ENCODE data around the gene TAGAP.

TAGAP gene

DNA sequence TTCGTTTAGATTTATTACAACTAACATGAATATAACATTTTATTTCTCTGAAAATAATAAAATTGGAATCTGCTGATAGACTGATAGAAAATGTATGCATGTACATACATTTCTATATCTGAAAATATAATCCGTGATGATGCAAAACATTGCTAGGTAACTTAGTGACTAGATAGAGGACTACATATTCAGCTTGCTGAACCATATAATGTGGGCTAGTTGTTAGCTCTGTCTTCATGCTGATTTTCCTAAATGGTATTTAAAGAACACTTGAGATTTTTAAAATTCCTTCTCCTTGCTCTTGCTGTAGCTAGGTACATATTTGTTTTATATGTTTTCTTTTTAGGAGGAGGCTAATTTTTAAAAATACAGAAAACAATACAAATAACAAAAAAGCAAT, 38.4 kb upstream of the TAGAP start:
- Histone ChIP-seq H3K9me3 (no peaks in the 10 kb centered on the region), H3K36me3 (no peaks in the 10 kb centered on the region)
- intact Hi-C loops (cut with DNase I; ENCODE audit: low total_unique reads), result no loop called here

GRCh38 chr6:159082039-159082815, 37.4 kb upstream of the TAGAP start:
- no peak for DNase-seq
- no peak for TF ChIP-seq CTCF (IDR thresholded peaks at IDR 0.05)
- Histone ChIP-seq H3K9me3 (no peaks in the 10 kb centered on the region), H3K4me1 (no peaks in the 10 kb centered on the region), H3K27ac (no peak overlapping the region), H3K27me3 (peaks cover 0 to 9% of the 10 kb centered on the region in 2 donors), H3K4me3 (no peak overlapping the region), H3K36me3 (no peaks in the 10 kb centered on the region)
- intact Hi-C loops (cut with DNase I; ENCODE audit: low total_unique reads), result no loop called here

More for the DNA sequence above, 38.4 kb upstream of the TAGAP start:
- TF ChIP-seq CTCF (IDR thresholded peaks at IDR 0.05), result no peak
- H3K27me3 ChIP-seq, result peaks cover 0 to 6% of the 10 kb centered on the region in 2 donors
- no peak overlapping the region for H3K4me3 ChIP-seq
- H3K27ac ChIP-seq, result no peak overlapping the region
- H3K4me1 ChIP-seq, result no peaks in the 10 kb centered on the region
- no peak for DNase-seq

DNA sequence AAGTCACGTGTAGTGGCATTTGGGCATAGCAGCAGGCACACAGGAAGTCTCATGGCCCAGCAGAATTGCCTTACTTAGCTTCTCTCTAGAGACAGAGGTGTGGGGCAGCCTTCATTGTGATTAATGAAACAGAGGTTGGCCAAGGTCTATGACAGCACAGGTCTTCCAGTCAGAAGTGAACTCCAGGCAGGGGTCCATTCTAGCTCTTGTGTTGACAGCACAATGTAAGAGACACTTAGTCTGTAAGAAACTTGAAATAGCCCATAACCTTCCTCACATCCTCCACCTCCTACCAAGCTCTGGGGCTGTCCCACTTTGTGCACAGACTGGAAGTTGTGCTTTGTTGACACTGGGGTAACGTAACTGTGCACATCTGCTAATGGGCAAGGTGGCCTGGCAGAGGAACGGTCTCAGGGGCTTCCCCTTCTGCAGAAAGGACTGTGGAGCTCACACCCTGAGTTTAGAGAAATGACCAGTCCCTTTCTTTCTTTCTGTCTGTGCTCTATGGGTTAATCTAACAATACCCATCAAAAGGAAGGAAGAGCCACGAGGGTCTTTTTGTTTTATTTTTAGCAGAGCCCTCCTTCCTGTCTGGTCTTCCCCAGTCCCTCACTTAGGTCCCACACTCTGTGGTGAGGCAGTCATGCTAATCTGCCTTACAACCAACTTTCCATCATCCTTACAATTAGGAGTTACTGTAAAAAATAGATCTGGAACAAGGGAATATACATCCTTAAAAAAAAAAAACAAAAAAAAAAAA, 35.6 kb upstream of the TAGAP start:
- H3K36me3 ChIP-seq, result no peaks in the 10 kb centered on the region
- intact Hi-C loops (cut with DNase I; ENCODE audit: low total_unique reads), result no loop called here
- H3K4me3 ChIP-seq, result no peak overlapping the region
- H3K27ac ChIP-seq, result no peak overlapping the region
- DNase-seq, result no peak
- H3K4me1 ChIP-seq, result no peaks in the 10 kb centered on the region
- peaks cover 0 to 23% of the 10 kb centered on the region in 2 donors for H3K27me3 ChIP-seq
- TF ChIP-seq CTCF (IDR thresholded peaks at IDR 0.05), result no peak
- no peaks in the 10 kb centered on the region for H3K9me3 ChIP-seq

- Histone ChIP-seq H3K4me1 (no peaks in the 10 kb centered on the region), H3K4me3 (no peak overlapping the region), H3K36me3 (no peaks in the 10 kb centered on the region), H3K27ac (no peak overlapping the region), H3K9me3 (no peaks in the 10 kb centered on the region), H3K27me3 (peaks cover 0 to 29% of the 10 kb centered on the region in 2 donors)
- DNase-seq, result no peak
- TF ChIP-seq CTCF (IDR thresholded peaks at IDR 0.05), result no peak
- intact Hi-C loops (cut with DNase I; ENCODE audit: low total_unique reads), result no loop called here
Observed at GRCh38 chr6:159079367-159079766, 34.6 kb upstream of the TAGAP start.

GRCh38 chr6:159077123-159077522, 32.3 kb upstream of the TAGAP start:
- no peak for TF ChIP-seq CTCF (IDR thresholded peaks at IDR 0.05)

More at GRCh38 chr6:159077123-159077522, 32.3 kb upstream of the TAGAP start:
- H3K36me3 ChIP-seq, result no peaks in the 10 kb centered on the region
- peaks cover 0 to 29% of the 10 kb centered on the region in 2 donors for H3K27me3 ChIP-seq
- no peak for DNase-seq
- no peaks in the 10 kb centered on the region for H3K9me3 ChIP-seq
- intact Hi-C loops (cut with DNase I; ENCODE audit: low total_unique reads), result no loop called here
- H3K4me3 ChIP-seq, result no peak overlapping the region
- H3K4me1 ChIP-seq, result no peaks in the 10 kb centered on the region
- no peak overlapping the region for H3K27ac ChIP-seq
